Hematopoietic multipotent progenitor cell treated with erythropoietin and hydrocortisone succinate and interleukin-3 and kit ligand, for 8 days (in vitro differentiated cells): Measurements from ENCODE around the gene LIG1.

ENCODE experiments used
- DNase-seq: peaks from one replicate; pipeline ENCODE4 v3.0.0-alpha.2; 2015

LIG1 gene

DNA sequence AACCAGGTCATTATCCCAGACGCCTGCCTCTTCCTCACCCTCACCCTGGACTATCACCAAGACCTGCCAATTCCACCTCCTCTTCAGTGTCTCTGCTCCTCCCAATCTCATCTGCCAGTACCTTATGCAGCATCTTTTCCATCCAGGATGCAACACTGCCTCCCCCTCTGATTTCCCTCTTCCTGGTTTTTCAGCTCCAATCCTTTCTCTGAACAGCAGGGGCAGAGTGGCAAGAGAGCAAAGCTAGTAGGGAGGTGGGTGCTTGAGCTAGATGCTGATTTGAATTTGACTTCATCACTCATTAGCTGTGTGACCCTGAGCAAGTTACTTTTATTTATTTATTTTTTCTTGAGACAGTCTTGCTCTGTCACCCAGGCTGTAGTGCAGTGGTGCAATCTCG, 100.7 kb downstream of the LIG1 start:
- DNase-seq: no peak
